ENCODE measurements around the gene SBK1. TPM values are rescaled to one million over a fixed set of nuclear protein-coding genes. Genes with fewer than 3 reads are reported as not detected.

The SBK1 gene
- total and polyA plus RNA-seq, 2 donors from 2014 or later: 1.4 to 2.5 TPM

GRCh38 chr16:28254158-28254557, 38.2 kb upstream of the SBK1 start:
- TF ChIP-seq CTCF (IDR thresholded peaks at IDR 0.05; ENCODE audit: borderline replicate concordance, extremely low read depth, insufficient read depth): no peak
- no peak for FAIRE-seq
- H3K4me3 ChIP-seq (ENCODE audit: low read length in 3 of 3): no peak overlapping the region
- no peak for DNase-seq
- H3K9me3 ChIP-seq (ENCODE audit: control insufficient read depth in 2 of 3, insufficient read depth in 1 of 3, low read length in 3 of 3): no peaks in the 10 kb centered on the region
- intact Hi-C loops (cut with DNase I): no loop called here
- H3K9ac ChIP-seq (ENCODE audit: low read length in 3 of 3): no peak overlapping the region
- no peaks in the 10 kb centered on the region for H3K4me1 ChIP-seq (ENCODE audit: control insufficient read depth in 2 of 3, insufficient read depth in 2 of 3, low read depth in 1 of 3, low read length in 3 of 3)
- no peaks in the 10 kb centered on the region for H3K27me3 ChIP-seq (ENCODE audit: control insufficient read depth, insufficient read depth, low read length)
- no peaks in the 10 kb centered on the region for H3K36me3 ChIP-seq (ENCODE audit: control insufficient read depth in 2 of 3, insufficient read depth in 3 of 3, low read length in 3 of 3)
- no peak overlapping the region for H3K27ac ChIP-seq (ENCODE audit: low read depth in 2 of 2, low read length in 2 of 2)

GRCh38 chr16:28255838-28256237, 36.5 kb upstream of the SBK1 start:
- H3K36me3 ChIP-seq (ENCODE audit: control insufficient read depth in 2 of 3, insufficient read depth in 3 of 3, low read length in 3 of 3): no peaks in the 10 kb centered on the region
- H3K9ac ChIP-seq (ENCODE audit: low read length in 3 of 3): no peak overlapping the region
- H3K27me3 ChIP-seq (ENCODE audit: control insufficient read depth, insufficient read depth, low read length): no peaks in the 10 kb centered on the region
- no peak for FAIRE-seq
- no peak for TF ChIP-seq CTCF (IDR thresholded peaks at IDR 0.05; ENCODE audit: borderline replicate concordance, extremely low read depth, insufficient read depth)
- intact Hi-C loops (cut with DNase I): no loop called here
- H3K4me3 ChIP-seq (ENCODE audit: low read length in 3 of 3): no peak overlapping the region
- no peaks in the 10 kb centered on the region for H3K9me3 ChIP-seq (ENCODE audit: control insufficient read depth in 2 of 3, insufficient read depth in 1 of 3, low read length in 3 of 3)
- H3K4me1 ChIP-seq (ENCODE audit: control insufficient read depth in 2 of 3, insufficient read depth in 2 of 3, low read depth in 1 of 3, low read length in 3 of 3): no peaks in the 10 kb centered on the region
- H3K27ac ChIP-seq (ENCODE audit: low read depth in 2 of 2, low read length in 2 of 2): no peak overlapping the region
- DNase-seq: no peak

- no peak for TF ChIP-seq CTCF (IDR thresholded peaks at IDR 0.05; ENCODE audit: borderline replicate concordance, extremely low read depth, insufficient read depth)
- intact Hi-C loops (cut with DNase I): no loop called here
- no peak overlapping the region for H3K9ac ChIP-seq (ENCODE audit: low read length in 3 of 3)
- no peak overlapping the region for H3K27ac ChIP-seq (ENCODE audit: low read depth in 2 of 2, low read length in 2 of 2)
- H3K27me3 ChIP-seq (ENCODE audit: control insufficient read depth, insufficient read depth, low read length): no peaks in the 10 kb centered on the region
- H3K36me3 ChIP-seq (ENCODE audit: control insufficient read depth in 2 of 3, insufficient read depth in 3 of 3, low read length in 3 of 3): no peaks in the 10 kb centered on the region
- no peak for DNase-seq
- H3K9me3 ChIP-seq (ENCODE audit: control insufficient read depth in 2 of 3, insufficient read depth in 1 of 3, low read length in 3 of 3): no peaks in the 10 kb centered on the region
- FAIRE-seq: no peak
- H3K4me1 ChIP-seq (ENCODE audit: control insufficient read depth in 2 of 3, insufficient read depth in 2 of 3, low read depth in 1 of 3, low read length in 3 of 3): no peaks in the 10 kb centered on the region
- no peak overlapping the region for H3K4me3 ChIP-seq (ENCODE audit: low read length in 3 of 3)
These were observed 35.1 kb upstream of the SBK1 start for GRCh38 chr16:28257256-28257655.

- H3K27ac ChIP-seq (ENCODE audit: low read depth in 2 of 2, low read length in 2 of 2): no peak overlapping the region
- no peaks in the 10 kb centered on the region for H3K4me1 ChIP-seq (ENCODE audit: control insufficient read depth in 2 of 3, insufficient read depth in 2 of 3, low read depth in 1 of 3, low read length in 3 of 3)
- no peak for TF ChIP-seq CTCF (IDR thresholded peaks at IDR 0.05; ENCODE audit: borderline replicate concordance, extremely low read depth, insufficient read depth)
- H3K36me3 ChIP-seq (ENCODE audit: control insufficient read depth in 2 of 3, insufficient read depth in 3 of 3, low read length in 3 of 3): no peaks in the 10 kb centered on the region
- H3K9ac ChIP-seq (ENCODE audit: low read length in 3 of 3): no peak overlapping the region
- H3K27me3 ChIP-seq (ENCODE audit: control insufficient read depth, insufficient read depth, low read length): no peaks in the 10 kb centered on the region
- intact Hi-C loops (cut with DNase I): no loop called here
- peak overlapping the region in 1 of 3 donors; percentile 17 for H3K4me3 ChIP-seq (ENCODE audit: low read length in 3 of 3)
- no peaks in the 10 kb centered on the region for H3K9me3 ChIP-seq (ENCODE audit: control insufficient read depth in 2 of 3, insufficient read depth in 1 of 3, low read length in 3 of 3)
- no peak for FAIRE-seq
- peak in 4 of 5 donors; percentile 51 to 65 (median 58) for DNase-seq
These were observed 33.8 kb upstream of the SBK1 start for GRCh38 chr16:28258567-28258966.
